Body of pancreas (tissue), 4 donors: ENCODE measurements around the gene RBM20. TPM values are rescaled to one million over a fixed set of nuclear protein-coding genes. Genes with fewer than 3 reads are reported as not detected.

Experiments
- ATAC-seq: fragments of 150-250 bp; one replicate; pipeline ENCODE4 v1.9.1; 2016
- DNase-seq, 4 donors: peaks; one replicate each; pipeline ENCODE4 v3.0.0-alpha.2; 2019
- H3K27ac ChIP-seq, 4 donors: fragments of 200-600 bp; sonication (generic); 1 replicate in 3 of 4; 2 replicates in 1 of 4; pipeline versions ENCODE4 v1.5.1 to v1.6.1; 2016 to 2019; ENCODE audit warnings: mild to moderate bottlenecking in 1 of 4, mixed read lengths in 1 of 4, moderate library complexity in 1 of 4
- H3K27me3 ChIP-seq, 2 donors: fragments of 200-600 bp; sonication (generic); one replicate each; pipeline ENCODE4 v1.6.0; 2016; ENCODE audit warnings: mild to moderate bottlenecking in 1 of 2
- H3K36me3 ChIP-seq, 2 donors: fragments of 200-600 bp; sonication (generic); replicated peaks in 1 of 2; 2 replicates each; pipeline ENCODE4 v1.5.1; 2016; ENCODE audit warnings: low read depth in 2 of 2; ENCODE audit not compliant: insufficient read depth in 1 of 2
- H3K4me1 ChIP-seq: fragments of 200-600 bp; sonication (generic); one replicate; pipeline ENCODE4 v1.6.0; 2016
- H3K4me3 ChIP-seq, 2 donors: fragments of 200-600 bp; sonication (generic); 1 replicate in 1 of 2; 2 replicates in 1 of 2; pipeline ENCODE4 v1.5.1; 2016 to 2019
- H3K9me3 ChIP-seq, 3 donors: fragments of 200-600 bp; sonication (generic); 1 replicate in 2 of 3; 2 replicates in 1 of 3; pipeline ENCODE4 v1.5.1; 2016
- POLR2A ChIP-seq, 3 donors: fragments of 450-650 bp; IDR thresholded peaks; one replicate each; pipeline ENCODE4 v1.6.1; 2016; ENCODE audit warnings: antibody characterized with exemption in 3 of 3, mild to moderate bottlenecking in 2 of 3
- WGBS, 2 donors: methylation state at CpG; one replicate each; pipeline ENCODE4 v1.1.5; 2017; 5-methylcytosine and 5-hydroxymethylcytosine counted together
- intact Hi-C: fragments of 100-400 bp; cut with DNase I; formaldehyde crosslinking; loops from one replicate; pipeline ENCODE4 v1.15.1; 2023
- total RNA-seq, 2 donors: library from RNA; depleted of rRNA; stranded (reverse); fragments of >200 nt; gene quantifications; one replicate each; pipeline ENCODE4 v1.1.0, GENCODE V29; 2016
- TF ChIP-seq, protein P1 (sequence below), 7 experiments: fragments of 450-650 bp in 4 of 7; fragments of 200-600 bp in 3 of 7; sonication (generic) in 3 of 7; IDR thresholded peaks; one replicate each; pipeline ENCODE4 v1.5.1; 2016 to 2019; ENCODE audit warnings: antibody characterized with exemption in 7 of 7

Gene RBM20
- total RNA-seq, 2 donors from 2014 or later: 14.5 to 39.4 TPM

DNA sequence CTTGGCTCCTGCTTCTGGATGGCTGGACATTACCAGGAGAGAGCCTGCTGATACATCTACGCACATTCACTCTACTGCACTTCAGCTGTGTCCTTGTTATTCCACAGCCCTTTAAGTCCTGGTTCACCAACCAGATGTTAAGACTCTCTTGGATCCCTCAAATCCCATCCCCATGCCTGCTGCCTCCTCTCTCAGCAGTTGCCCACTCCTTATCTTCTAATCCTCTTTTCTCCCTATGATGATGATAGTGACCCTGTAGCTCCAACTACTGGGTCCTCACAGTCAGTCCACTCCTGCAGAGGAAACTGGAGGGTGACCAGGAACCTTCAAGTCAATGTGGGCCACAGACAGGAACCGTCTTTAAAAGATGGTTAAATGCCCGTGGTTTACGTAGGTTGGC lies 131.3 kb downstream of the RBM20 start:
- Histone ChIP-seq H3K4me3 (no peak overlapping the region), H3K9me3 (no peaks in the 10 kb centered on the region), H3K27me3 (no peaks in the 10 kb centered on the region), H3K36me3 (no peaks in the 10 kb centered on the region), H3K4me1 (no peaks in the 10 kb centered on the region), H3K27ac (no peak overlapping the region)
- TF ChIP-seq, protein P1, sequence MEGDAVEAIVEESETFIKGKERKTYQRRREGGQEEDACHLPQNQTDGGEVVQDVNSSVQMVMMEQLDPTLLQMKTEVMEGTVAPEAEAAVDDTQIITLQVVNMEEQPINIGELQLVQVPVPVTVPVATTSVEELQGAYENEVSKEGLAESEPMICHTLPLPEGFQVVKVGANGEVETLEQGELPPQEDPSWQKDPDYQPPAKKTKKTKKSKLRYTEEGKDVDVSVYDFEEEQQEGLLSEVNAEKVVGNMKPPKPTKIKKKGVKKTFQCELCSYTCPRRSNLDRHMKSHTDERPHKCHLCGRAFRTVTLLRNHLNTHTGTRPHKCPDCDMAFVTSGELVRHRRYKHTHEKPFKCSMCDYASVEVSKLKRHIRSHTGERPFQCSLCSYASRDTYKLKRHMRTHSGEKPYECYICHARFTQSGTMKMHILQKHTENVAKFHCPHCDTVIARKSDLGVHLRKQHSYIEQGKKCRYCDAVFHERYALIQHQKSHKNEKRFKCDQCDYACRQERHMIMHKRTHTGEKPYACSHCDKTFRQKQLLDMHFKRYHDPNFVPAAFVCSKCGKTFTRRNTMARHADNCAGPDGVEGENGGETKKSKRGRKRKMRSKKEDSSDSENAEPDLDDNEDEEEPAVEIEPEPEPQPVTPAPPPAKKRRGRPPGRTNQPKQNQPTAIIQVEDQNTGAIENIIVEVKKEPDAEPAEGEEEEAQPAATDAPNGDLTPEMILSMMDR (IDR thresholded peaks at IDR 0.05): no peak
- no peak for TF ChIP-seq POLR2A (IDR thresholded peaks at IDR 0.05)
- WGBS, 2 donors: 95 to 97% methylated on average over 4 of the region's 4 CpGs
- DNase-seq (no peak), ATAC-seq (no peak)
- intact Hi-C loops: no loop called here

DNA sequence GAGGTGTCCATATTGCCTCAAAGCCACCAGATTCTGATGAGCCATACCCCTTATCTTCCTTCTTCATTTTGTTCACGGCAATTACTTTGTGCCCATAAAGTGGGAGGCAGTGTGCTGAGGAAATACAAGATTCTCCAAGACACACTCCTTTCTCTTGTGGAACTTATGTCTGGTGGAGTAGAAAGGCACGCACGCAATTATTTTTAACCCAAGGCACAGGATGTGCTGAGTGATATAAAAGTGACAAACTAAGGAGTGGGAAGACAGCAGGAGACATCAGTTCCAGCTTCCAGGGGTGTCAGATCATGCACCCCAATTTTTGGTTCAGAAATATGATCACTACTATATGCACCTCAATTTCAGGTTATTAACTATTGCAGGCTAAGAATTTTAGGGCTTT lies 132.9 kb downstream of the RBM20 start:
- no peak for ATAC-seq
- no peaks in the 10 kb centered on the region for H3K4me1 ChIP-seq
- no peaks in the 10 kb centered on the region for H3K36me3 ChIP-seq
- no peaks in the 10 kb centered on the region for H3K27me3 ChIP-seq
- H3K9me3 ChIP-seq: no peaks in the 10 kb centered on the region
- TF ChIP-seq, protein P1 (IDR thresholded peaks at IDR 0.05): no peak
- no peak for TF ChIP-seq POLR2A (IDR thresholded peaks at IDR 0.05)
- intact Hi-C loops: no loop called here
- DNase-seq: no peak
- 96 to 97% methylated on average over 3 of the region's 3 CpGs for WGBS, 2 donors
- H3K4me3 ChIP-seq: no peak overlapping the region
- no peak overlapping the region for H3K27ac ChIP-seq

DNA sequence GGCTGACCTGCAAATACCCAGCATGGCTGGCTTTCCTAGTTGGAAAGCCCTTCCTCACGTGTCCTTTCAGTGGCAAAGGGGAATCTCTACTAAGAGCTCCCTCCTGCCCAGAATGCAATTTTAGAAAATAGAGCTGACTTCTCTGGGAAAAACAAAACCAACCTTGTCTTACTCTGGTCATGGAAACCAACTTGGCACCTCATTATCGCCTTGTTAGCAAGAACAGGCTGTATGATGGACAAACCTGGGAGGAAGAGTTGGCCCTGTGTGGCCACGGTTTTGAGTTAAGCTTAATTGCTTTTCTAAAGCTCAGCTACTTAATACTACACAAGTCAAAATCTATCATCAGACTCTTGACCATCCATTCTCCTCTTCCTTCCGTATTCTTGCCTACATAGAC lies 133.5 kb downstream of the RBM20 start:
- H3K4me1 ChIP-seq: no peaks in the 10 kb centered on the region
- H3K27me3 ChIP-seq: no peaks in the 10 kb centered on the region
- H3K4me3 ChIP-seq: no peak overlapping the region
- H3K36me3 ChIP-seq: no peaks in the 10 kb centered on the region
- H3K9me3 ChIP-seq: no peaks in the 10 kb centered on the region
- no peak for DNase-seq
- WGBS, 2 donors: 93% methylated on average over 4 of the region's 4 CpGs
- H3K27ac ChIP-seq: no peak overlapping the region
- TF ChIP-seq POLR2A (IDR thresholded peaks at IDR 0.05): no peak
- TF ChIP-seq, protein P1 (IDR thresholded peaks at IDR 0.05): no peak
- intact Hi-C loops: no loop called here
- no peak for ATAC-seq

DNA sequence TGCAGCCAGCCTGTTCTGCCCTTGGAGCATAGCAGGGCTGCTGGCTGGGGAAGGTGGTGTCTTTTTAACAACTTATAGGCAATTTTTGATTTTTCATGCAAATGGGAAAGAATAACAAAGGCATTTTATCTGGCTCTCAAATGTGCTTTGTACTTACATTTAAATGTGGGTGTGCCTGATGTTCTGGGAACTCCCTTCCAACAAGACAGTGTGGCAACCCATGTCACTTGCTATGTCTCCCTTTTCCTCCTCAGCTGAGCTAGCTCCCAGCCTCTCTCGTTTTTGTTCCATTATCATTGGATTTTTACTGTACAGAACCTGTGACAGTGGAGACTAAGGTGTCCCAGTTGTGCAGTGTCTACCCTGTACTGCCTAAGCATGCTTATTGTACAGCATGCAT lies 134.1 kb downstream of the RBM20 start:
- no peak for DNase-seq
- H3K27ac ChIP-seq: no peak overlapping the region
- no peak overlapping the region for H3K4me3 ChIP-seq
- 28 to 56% methylated on average over 1 of the region's 1 CpG for WGBS, 2 donors
- ATAC-seq: no peak
- H3K4me1 ChIP-seq: no peaks in the 10 kb centered on the region
- H3K27me3 ChIP-seq: no peaks in the 10 kb centered on the region
- intact Hi-C loops: no loop called here
- no peaks in the 10 kb centered on the region for H3K36me3 ChIP-seq
- no peaks in the 10 kb centered on the region for H3K9me3 ChIP-seq
- TF ChIP-seq, protein P1 (IDR thresholded peaks at IDR 0.05): no peak
- no peak for TF ChIP-seq POLR2A (IDR thresholded peaks at IDR 0.05)

DNA sequence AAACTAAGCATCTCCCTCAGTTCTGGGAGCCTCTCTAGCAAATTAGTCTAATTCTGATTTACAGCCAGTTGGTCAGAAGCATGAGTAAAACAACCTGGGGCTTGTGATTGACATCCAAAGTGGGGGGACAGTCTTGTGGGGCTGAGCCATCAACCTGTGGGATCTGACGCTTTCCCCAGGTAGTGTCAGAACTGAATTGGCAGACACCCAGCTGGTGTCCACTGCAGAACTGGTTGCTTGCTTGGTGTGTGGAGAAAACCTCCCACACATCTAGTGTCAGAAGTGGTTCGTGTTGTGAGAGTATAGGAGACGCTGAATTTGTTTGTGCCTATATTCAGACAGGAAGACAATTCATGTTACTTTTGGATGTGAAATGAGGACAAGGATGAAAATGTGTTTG lies 135.4 kb downstream of the RBM20 start:
- WGBS, 2 donors: 74 to 87% methylated on average over 3 of the region's 3 CpGs
- H3K9me3 ChIP-seq: no peaks in the 10 kb centered on the region
- DNase-seq: no peak

More for the DNA sequence above, 135.4 kb downstream of the RBM20 start:
- H3K4me3 ChIP-seq: no peak overlapping the region
- intact Hi-C loops: no loop called here
- H3K4me1 ChIP-seq: peaks cover 9% of the 10 kb centered on the region
- H3K36me3 ChIP-seq: no peaks in the 10 kb centered on the region
- no peak for ATAC-seq
- no peak overlapping the region for H3K27ac ChIP-seq
- no peak for TF ChIP-seq POLR2A (IDR thresholded peaks at IDR 0.05)
- TF ChIP-seq, protein P1 (IDR thresholded peaks at IDR 0.05): no peak
- H3K27me3 ChIP-seq: no peaks in the 10 kb centered on the region
